Measurements from ENCODE around the gene MRGPRD.

Gene MRGPRD

DNA sequence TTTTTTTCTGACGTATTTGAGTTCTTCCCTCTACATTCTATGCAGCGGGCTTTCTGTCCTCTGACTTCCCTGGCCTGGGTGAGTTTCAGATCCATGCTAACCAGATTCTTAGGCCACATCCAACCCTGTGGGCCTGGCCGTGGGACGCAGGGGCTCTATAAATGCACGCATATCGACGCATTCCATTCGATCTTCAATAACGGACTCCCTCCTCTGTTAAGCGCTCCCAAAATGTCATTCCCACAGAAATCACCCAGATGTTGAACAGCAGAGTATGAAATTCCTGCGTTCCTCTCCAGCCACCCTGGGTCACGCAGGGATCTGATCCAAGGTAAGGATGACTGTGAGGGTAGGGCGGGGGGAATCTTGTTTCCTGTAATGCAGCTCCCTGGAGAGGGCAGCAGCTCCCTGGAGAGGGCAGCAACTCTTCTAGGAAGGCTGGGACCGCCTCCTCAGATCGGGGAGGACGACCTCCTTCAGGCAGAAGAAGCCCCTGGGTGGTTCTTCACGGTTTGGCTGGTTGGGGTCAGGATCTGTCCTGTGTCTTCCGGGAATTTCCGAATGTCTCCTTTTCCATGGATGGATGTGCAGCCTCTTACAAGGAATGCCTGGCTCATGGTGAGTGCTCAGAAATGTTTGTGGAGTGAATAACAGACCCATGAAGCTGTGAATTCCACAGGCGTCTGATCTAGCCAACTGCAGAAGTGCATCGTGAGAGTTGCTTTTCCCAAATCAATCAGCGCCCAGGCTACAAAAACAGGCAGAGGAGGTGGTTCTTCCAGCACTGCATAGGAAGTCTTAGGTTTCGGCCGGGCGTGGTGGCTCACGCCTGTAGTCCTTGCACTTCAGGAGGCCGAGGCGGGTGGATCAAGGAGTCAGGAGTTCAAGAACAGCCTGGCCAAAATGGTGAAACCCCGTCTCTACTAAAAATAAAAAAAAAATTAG lies 12.2 kb downstream of the MRGPRD start:
- no peak for DNase-seq (ENCODE audit: low spot score)

DNA sequence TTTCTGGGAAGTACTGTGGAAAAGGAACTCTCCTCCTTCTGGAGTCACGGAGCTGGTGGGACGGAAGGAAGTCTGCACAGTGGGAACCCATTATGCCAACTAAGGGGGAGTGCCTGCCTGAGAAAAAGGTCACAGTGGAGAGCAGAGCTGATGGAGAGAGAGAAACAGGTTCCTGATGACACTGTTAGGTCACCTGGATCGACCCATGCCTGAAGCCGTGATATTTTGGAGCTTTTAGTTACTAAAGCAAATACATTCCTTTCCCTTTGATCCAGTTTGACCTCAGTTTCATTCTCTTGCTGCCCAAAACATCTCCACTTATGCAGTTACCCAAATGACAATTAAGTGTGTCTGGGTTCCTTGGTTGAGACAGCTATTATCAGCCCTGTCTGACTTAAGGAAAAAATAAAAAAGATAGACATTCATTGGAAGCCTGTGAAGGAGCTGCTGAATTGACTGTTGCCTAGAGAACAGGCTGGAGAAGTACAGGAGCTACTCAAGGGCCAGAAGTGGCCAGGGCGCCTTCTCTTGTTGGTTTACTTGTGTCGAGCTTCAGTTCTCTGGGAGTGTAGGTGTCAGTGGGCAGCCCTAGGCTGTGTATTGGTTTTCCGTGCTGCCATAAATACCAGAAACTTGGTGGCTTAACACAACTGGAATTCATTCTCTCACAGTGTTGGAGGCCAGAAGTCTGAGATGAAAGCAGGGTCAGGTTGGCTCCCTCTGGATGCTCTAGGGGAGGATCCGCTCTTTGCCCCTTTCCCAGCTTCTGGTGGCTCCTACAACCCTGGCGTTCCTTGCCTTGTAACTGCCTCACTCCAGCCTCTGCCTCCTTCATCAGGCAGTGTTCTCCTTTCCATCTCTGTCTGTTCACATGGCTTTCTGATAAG lies 13.6 kb downstream of the MRGPRD start:
- no peak for DNase-seq (ENCODE audit: low spot score)

DNA sequence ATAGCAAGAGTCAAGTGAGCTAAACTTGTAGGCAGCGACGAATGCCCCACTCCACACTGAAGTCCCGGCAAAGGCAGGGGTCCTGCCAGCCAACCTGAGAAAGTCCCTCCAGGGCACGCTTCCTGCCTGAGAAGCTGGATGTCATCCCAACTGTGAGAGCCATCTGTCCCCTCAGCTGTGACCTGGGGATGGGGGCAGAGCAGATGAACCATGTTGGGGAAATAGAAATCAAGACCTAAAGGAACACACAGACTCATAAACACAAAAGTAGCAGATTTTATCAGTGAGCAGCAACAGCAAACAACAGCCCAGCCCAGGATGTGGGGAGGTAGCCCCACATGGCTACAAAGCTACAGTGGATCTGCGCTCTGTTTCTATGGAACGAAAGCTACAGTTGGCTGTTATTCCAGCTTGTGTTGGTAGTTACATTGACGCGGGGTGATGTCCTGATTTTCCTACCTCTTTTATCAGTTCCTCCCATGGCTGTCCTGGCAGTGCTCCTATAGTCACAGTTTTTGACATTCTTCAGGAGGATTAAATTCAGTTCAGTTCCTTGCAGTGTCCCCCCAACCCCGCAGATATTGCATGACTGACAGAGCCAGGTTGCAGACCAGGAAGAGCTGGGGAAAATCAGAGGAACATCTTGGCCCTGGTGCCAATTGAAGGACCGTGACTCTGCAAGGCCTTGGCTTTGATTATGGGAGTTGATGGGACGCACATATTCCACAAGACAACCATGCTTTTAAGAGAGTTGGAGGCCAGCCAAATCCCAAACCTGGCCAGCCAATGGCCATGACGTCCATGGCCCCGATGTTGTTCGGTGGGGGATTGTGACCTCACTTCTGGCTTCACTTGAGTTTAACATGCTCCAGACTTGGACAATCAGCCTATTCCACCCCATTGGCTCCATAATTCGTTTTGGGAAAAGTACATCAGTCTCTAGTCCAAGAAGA lies 14.6 kb downstream of the MRGPRD start:
- peak; percentile 28 for DNase-seq (ENCODE audit: low spot score)

DNA sequence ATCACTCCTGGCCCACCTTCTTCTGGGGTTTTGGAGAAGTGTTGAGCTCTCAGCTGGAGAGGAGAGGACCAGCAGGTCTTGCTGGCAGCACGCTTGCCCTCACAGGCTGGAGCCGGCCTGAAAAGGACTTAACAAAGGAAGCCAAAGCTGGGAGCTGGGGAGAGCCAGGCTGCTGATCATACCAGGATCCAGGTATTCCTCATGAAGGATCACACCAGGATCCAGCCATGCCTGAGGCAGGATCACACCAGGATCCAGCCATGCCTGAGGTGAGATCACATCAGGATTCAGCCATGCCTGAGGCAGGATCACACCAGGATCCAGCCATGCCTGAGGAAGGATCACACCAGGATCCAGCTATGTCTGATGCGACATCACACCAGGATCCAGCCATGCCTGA lies 17.0 kb downstream of the MRGPRD start:
- DNase-seq (ENCODE audit: low spot score): no peak

DNA sequence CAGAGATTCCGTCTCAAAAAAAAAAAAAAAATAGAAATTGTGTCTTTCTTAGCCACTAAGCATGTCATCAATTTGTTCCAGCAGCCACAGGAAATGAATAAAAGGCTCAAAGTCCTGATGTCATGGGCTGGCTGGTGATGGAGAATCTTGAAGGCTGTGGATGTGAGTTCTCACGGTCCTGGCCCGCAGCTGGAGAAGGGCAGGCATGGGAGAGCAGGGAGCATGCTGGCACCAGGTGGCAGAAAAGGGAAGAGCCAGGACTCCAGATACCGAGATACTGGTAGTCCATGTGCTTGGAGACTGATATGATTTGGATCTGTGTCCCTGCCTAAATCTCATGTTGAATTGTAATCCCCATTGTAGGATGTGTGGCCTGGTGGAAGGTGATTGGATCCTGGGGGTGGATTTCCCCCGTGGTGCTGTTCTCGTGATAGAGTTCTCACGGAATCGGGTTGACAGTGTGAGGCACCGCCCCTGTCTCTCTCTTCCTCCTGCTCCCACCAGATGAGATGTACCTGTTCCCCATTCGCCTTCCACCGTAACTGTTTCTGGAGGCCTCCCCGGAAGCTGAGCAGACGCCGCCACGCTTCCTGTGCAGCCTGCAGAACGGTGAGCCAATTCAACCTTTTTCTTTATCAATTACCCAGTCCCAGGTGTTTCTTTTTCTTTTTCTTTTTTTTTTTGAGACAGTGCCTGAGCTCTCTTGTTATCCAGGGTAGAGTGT lies 18.1 kb downstream of the MRGPRD start:
- peak; percentile 53 for DNase-seq (ENCODE audit: low spot score)

DNA sequence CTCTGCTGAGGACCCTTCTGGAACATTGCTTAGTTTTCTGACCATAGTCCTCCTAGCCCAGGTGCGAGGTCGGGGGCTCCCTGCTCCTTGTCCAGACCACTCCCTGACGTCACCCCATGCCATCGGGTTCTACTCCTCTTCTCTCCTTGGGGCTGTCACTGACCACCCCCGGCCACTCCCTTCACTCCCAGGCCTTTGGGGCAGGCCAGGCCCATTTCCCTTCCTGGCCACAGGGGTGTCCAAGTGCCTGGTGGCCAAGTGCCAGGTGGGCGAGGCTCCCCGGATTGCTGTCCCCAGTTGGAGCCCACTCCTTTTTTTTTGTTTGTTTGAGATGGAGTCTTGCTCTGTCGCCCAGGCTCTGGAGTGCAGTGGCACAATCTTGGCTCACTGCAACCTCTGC lies 19.5 kb downstream of the MRGPRD start:
- no peak for DNase-seq (ENCODE audit: low spot score)

DNA sequence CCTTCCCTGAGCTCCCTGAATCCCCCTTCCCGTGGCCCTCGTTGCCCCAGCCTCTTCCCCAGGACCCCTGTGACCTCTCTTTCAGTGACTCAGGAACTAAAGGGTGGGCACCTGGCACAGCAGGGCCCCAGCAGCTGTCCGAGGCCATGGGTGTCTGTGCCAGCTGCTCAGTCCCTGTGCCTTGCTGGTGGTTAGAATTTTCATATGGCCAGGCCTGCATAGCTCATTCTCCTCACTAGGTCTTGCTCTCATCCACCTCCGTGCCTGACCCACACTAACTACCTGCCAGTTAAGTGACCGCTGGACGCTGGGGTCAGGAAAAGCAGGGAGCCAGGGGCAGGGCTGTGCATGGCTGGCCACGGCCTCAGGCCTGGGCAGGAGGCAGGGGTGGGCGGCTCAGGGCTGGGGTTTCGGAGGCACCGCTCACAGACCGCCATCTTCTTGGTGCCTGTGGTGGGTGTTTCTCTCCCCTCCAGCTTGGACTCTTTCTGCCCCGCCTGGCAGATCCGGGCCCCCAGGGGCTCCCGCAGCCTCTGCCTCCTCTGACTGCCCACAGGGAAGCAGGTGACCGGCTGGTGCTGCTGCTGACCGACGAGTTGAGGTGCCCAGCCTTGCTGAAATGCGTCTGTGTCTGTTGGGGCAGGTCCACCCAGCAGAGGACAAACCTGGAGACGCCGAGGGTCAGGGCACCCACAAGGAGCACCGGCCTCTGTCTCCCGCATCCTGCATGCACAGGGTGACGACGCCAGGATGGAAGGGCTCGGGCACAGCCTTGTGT lies 20.3 kb downstream of the MRGPRD start:
- DNase-seq (ENCODE audit: low spot score): no peak

DNA sequence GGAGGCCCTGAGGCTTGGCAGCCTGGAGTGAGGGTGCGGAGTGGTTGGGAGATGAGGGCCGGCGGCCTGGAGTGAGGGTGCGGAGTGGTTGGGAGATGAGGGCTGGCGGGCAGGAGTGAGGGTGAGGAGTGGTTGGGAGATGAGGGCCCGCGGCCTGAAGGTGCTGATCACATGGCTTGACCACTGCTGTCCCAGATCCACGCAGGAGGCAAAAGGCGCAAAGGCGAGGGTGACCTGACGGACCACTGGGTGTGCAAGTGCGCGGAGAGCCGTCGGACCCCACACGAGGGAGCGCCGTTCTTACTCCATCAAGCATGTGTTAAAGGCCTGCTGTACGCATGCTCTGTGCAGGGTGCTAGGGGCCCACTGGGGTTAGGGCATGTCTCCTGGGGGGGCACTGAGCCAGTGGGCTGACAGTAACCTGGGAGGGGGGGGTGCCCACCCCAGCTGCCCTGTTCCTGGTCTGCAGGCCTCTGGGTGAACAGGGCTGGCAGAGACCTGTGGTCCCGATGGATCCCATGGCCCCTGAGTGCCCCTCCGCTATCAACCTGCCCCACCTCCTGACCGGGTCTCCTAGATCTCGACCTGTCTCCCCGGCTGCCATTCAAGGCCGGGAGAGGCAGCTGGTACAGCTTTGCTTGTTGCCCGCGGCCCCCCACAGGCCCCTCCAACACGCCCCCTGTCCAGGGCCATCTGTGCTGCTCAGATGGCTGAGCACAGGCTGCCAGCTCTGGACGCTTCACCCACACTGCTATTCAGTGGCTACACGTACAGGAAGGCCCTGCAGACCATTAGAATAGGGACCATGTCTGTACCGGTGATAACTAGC lies 21.1 kb downstream of the MRGPRD start:
- no peak for DNase-seq (ENCODE audit: low spot score)

DNA sequence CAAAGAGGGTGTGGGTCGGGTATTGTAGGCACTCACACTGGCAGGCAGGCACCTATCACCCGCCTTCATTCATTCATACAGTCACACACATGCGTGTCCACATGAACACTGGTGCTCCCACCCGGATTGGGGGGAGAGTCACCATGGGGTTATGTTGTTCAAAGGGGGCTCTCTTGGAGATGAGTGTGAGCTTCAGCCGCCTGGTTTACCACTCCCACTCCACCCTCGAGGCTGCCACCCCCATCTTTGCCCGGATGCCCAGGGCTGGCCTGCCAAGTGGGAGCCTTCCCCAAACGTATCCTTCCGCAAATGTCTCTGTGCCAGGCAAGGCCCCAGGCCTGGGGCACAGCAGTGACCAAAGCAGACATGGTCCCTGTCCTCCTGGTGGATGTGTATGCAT lies 22.6 kb downstream of the MRGPRD start:
- DNase-seq (ENCODE audit: low spot score): no peak

DNA sequence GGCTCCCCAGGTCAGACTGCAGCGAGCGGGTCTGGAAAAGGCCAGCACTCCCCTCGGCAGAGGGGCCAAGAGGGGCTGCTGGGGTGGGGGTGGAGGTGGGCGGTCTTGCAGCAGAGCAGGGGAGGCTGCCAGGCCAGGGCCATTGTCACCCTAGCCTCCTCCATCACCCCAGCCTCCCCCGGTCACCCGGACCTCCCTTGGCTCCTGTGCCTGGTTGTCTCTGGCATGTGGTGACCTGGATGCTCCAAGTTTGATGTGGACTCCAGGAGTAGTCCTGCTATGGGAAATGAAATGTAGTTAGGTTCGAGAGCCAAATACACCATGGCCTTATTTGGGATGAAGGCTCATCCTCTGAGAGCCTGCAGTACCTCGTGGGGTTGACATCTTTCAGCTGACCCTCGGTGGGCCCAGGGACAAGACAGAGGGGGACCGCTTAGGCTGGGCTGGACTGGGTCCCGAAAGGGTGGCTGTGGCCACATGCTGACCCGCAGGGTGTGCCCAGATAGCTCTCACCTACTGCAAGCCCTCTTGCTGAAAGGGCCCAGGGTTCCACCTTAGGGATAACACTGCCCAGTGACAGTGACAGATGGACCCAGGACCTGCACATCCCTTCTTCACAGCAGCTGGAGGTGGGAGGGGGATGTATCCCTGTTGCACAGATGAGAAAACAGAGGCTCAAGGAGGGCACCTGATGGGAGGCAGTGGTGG lies 24.1 kb downstream of the MRGPRD start:
- no peak for DNase-seq (ENCODE audit: low spot score)

DNA sequence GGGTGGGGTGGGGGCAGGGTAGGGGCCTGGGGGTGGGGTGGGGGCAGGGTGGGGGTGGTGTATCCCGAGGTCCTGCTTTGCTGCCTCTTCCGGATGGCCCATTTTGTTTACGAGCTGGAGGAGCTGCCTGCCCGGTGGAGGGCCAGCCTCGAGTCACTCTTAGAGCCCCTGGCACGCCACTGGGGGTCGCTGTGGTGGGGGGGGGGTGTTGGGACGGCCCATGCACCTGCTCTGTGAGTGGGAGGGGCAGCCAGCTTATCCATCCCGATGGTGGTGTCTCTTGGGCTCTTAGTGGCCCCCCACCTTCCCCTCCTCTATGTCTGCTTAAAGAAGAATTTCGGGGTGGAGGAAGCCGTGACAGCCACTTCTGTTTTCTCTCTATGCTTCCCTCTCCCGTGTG lies 24.6 kb downstream of the MRGPRD start:
- no peak for DNase-seq (ENCODE audit: low spot score)

DNA sequence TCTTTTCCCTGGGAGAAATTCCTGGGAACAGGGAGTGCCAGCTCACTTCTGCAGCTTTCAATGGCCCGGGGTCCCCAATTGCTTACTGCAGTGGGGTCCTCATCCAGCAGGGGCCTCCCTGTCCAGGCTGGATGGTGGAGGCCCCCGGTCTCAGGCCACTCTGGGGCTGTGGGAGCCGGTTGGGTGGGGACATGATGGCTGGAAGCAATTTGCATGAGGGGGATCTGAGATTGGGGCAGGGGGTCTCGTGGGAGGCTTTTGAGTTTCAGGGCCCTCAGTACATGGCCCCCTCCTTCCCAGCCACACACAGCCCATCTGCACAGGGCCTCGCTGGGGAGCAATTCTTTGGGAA lies 25.2 kb downstream of the MRGPRD start:
- no peak for DNase-seq (ENCODE audit: low spot score)

DNA sequence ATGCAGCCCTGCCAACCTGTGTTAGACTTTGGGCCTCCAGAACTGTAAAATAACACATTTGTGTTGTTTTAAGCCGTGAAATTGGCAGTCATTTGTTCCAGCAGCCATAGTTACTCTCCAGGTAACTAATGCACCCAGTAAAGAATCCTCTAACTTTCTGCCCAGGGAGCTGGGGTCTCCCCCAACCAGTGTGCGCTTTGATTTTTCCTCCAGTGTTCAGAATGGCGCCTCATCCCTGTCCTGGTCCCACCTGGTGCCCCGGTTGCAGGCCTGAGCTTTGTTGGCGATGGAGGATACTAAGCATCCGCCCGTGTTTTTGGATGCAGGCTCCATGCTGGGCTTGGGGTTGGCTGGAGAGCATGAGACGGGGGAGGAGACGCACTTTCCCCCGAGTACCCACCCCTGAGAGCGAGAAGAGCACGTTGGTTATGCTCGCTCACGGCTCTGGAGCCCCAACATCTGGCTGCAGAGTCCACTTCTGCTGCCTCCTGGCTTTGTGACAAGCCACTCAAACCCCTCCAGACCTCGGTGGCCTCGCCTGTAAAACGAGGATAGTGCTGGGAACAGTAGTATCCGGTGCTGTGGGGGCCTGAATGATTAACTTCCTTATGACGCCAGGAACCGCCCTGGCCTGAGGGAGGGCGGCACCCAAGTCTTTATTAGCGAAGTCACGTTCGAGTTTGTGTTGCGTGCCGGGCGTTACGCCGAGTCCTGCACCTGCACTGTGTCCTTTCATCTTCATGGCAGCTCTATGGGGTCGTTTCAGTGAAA lies 25.8 kb downstream of the MRGPRD start:
- DNase-seq (ENCODE audit: low spot score): no peak

DNA sequence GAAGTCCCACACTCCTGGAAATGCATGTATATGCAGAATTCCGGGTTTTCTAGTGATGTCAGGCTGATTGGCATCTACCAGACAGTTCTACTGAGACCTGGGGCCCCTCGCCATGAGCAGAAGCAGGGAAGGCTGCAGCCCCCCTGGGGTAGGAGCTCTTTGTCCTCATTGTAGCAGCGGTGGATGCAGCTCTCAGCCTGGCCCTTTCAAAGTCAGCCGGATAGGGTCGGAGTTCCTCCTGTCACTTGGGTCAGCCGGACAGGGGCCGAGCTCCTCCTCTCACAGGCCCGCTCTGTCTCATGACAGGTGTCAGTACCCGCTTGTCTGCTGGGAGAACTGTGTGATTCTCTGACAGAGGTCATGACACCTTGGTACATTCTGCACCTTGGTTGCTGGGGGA lies 30.0 kb downstream of the MRGPRD start:
- no peak for DNase-seq (ENCODE audit: low spot score)

DNA sequence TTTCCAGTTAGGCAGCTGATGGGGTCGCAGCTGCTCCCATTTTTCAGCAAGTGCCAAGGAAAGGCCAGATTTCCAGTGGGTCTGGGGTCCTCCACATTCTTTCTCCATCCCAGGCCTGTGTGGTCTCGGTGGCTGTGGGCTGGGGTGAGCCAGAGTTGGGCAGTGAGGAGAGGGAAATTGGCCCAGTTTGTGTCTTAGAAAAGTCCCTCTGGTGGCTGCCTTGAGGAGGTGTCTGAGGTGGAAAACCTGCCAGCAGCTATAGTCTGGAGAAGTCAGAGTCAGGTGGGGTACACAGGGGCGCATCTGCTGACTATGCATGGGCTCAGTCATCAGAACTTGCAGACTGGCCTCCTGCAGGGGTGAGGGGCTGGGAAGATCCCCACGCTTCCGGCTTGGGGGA lies 30.5 kb downstream of the MRGPRD start:
- DNase-seq (ENCODE audit: low spot score): no peak

DNA sequence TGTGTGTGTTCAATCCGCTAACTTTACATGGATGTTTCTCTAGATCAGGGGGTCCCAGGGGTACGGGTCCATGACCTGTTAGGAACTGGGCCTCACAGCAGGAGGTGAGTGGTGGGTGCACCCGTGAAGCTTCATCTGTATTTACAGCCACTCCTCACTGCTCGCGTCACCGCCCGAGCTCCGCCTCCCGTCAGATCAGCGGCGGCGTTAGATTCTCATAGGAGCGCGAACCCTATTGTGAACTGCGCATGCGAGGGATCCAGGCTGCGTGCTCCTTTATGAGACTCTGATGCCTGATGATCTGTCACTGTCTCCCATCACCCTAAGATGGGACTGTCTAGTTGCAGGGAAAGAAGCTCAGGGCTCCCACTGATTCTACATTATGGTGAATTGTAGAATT lies 31.9 kb downstream of the MRGPRD start:
- no peak for DNase-seq (ENCODE audit: low spot score)

DNA sequence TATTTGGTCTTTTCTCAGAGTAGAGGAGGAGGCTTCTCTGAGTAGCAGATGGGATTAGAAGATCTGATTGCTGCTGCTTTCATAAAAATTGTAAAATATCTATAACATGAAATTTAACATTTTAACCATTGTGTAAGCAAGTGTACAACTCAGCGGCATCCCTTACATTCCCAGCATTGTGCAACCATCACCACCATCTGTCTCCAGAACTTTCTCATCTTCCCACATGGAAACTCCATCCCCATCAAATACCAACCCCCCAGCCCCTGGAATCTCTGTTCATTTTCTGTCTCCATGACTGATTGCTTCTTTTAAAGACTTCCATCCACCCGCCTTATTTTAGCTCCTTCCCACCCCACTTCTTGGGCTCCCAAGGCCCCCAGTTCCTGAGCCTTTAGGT lies 32.3 kb downstream of the MRGPRD start:
- DNase-seq (ENCODE audit: low spot score): no peak

DNA sequence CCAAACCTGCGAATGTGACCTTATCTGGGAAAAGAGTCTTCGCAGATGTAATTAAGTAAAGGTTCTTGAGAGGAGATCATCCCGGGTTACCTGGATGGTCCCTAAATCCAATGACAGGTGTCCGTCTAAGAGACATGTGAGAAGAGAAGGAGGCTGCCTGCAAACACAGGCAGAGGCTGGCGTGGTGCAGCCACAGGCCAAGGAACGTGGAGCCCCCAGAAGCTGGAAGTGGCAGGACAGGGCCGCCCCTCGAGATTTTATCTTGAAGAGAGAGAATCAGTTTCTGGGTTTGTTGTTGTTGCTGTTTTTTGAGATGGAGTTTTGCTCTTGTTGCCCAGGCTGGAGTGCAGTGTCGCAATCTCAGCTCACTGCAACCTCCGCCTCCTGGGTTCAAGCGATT lies 33.6 kb downstream of the MRGPRD start:
- DNase-seq (ENCODE audit: low spot score): no peak

Measured in CD4-positive, alpha-beta T cell treated with Interleukin-6 at 100 ng/mL for 8 hours (primary cell).